HepG2 (cell line): Measurements from ENCODE around the gene BLVRB. TPM values are rescaled to one million over a fixed set of nuclear protein-coding genes. Genes with fewer than 3 reads are reported as not detected.

Source experiments
- BRCA1 ChIP-seq: sonication (generic); formaldehyde crosslinking; IDR thresholded peaks from 2 replicates; pipeline ENCODE4 v1.4.0; 2020; ENCODE audit warnings: missing genetic modification reagents
- DMAP1 ChIP-seq: IDR thresholded peaks from 2 replicates; pipeline ENCODE4 v1.6.1; 2016
- FOXA3 ChIP-seq: IDR thresholded peaks from 2 replicates; pipeline ENCODE4 v1.6.1; 2016; ENCODE audit warnings: missing genetic modification reagents, missing compliant biosample characterization
- MYC ChIP-seq: sonication (generic); formaldehyde crosslinking; IDR thresholded peaks from 2 replicates; pipeline ENCODE4 v1.9.0; 2021; ENCODE audit warnings: missing genetic modification reagents, borderline replicate concordance
- PHF5A ChIP-seq: IDR thresholded peaks from one replicate; pipeline ENCODE4 v1.6.1; 2018; ENCODE audit warnings: low read depth, missing genetic modification reagents; ENCODE audit not compliant: unreplicated experiment
- RBFOX2 ChIP-seq: fragments of 200-400 bp; formaldehyde crosslinking; IDR thresholded peaks from 2 replicates; pipeline ENCODE4 v1.6.1; 2017; ENCODE audit warnings: low read depth, mild to moderate bottlenecking, low read length
- REXO4 ChIP-seq: sonication (generic); formaldehyde crosslinking; IDR thresholded peaks from 2 replicates; pipeline ENCODE4 v1.8.0; 2022; ENCODE audit warnings: missing genetic modification reagents, mild to moderate bottlenecking, borderline replicate concordance
- polyA plus RNA-seq, 8 experiments: library from polyadenylated mRNA; depleted of rRNA in 3 of 8; stranded (reverse) in 7 of 8; unstranded in 1 of 8; fragments of >200 nt; fragmentation: Illumina TruSeq in 4 of 8; extraction: Trizol in 4 of 8; gene quantifications; 2 replicates each; pipeline versions ENCODE4 v1.2.1 to v1.2.3, GENCODE V29; 2011 to 2016; ENCODE audit warnings: low read depth in 4 of 8, missing spikeins in 1 of 8, mixed read lengths in 1 of 8; ENCODE audit not compliant: insufficient read depth in 1 of 8
- total RNA-seq, 5 experiments: library from RNA; depleted of rRNA; stranded (reverse); fragments of >200 nt; fragmentation: Illumina TruSeq; extraction: Trizol; gene quantifications; 2 replicates each; pipeline ENCODE4 v1.2.3, GENCODE V29; 2016; ENCODE audit warnings: low read depth in 1 of 5
- TF ChIP-seq, protein P1 (sequence below): IDR thresholded peaks from 2 replicates; pipeline ENCODE4 v1.6.1; 2012; ENCODE audit warnings: low read length, improper control_type of control experiment
- TF ChIP-seq, protein P2 (sequence below): sonication (generic); formaldehyde crosslinking; IDR thresholded peaks from 2 replicates; pipeline ENCODE4 v1.4.0; 2020; ENCODE audit warnings: mild to moderate bottlenecking, missing genetic modification reagents
- TF ChIP-seq, protein P3 (sequence below): sonication (generic); formaldehyde crosslinking; IDR thresholded peaks from 2 replicates; pipeline ENCODE4 v1.8.1; 2023; ENCODE audit warnings: mild to moderate bottlenecking, moderate library complexity, missing genetic modification reagents
- TF ChIP-seq, protein P4 (sequence below): IDR thresholded peaks from 2 replicates; pipeline ENCODE4 v1.6.1; 2018; ENCODE audit warnings: missing genetic modification reagents, mild to moderate bottlenecking, missing compliant biosample characterization
- TF ChIP-seq, protein P5 (sequence below): sonication (generic); formaldehyde crosslinking; IDR thresholded peaks from 2 replicates; pipeline ENCODE4 v1.5.1; 2020; ENCODE audit warnings: mild to moderate bottlenecking, missing genetic modification reagents, moderate library complexity

BLVRB gene
- total and polyA plus RNA-seq, 2 of the 13 experiments (the other 11 are each of a cell fraction or from before 2014, with no cell fraction given), result 25.9 to 51.4 TPM

DNA sequence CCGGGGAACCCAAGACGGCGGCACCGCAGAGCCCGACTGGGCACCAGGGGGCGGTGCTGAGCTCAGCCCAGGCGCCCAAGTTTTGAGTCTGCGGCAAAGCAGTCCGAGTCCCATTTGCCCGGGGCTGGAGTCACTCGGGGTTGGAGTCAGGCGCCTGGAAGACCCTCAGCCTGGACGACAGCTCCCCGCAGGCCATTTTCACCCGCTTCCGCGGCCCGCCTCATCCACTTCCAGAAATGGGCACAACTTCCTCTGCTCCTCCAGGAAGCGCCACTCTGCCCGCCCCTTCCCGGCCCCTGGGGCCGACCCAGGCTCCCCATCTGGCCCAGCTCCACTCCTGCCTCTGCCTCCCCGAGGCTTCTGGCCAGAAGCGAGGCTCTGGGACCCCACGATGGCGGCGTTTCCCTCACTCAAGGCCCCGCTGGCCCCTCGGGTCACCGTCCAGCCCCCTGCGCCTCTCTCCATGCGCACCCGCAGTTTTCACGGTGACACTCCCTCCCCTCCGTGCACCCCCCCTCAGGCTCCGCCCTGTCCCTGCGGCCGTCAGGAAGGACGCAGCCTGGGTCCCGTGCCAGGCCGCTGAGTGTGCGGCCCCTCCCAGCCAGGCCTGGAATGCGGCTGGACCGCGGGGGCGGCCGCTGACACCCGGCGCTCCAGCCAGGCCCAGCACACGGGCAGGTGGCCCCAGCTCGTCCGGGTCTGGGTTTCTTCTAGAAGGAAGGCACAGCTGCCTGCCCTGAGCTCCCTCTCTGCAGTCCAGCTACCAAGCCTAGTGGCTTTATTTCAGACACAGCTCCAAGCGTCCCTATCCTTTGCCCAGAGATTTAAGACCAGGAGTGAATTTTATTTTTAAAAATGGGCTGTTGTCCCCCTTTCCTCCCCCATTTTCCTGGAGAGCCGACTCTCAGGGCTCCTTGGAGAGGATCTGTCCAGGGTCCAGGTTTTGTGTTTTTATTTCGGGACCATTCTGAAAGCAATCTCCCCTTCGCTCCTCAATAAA is 44.5 kb downstream of the BLVRB start (continued):
- peak; percentile 3 for TF ChIP-seq PHF5A
- TF ChIP-seq, protein P1, sequence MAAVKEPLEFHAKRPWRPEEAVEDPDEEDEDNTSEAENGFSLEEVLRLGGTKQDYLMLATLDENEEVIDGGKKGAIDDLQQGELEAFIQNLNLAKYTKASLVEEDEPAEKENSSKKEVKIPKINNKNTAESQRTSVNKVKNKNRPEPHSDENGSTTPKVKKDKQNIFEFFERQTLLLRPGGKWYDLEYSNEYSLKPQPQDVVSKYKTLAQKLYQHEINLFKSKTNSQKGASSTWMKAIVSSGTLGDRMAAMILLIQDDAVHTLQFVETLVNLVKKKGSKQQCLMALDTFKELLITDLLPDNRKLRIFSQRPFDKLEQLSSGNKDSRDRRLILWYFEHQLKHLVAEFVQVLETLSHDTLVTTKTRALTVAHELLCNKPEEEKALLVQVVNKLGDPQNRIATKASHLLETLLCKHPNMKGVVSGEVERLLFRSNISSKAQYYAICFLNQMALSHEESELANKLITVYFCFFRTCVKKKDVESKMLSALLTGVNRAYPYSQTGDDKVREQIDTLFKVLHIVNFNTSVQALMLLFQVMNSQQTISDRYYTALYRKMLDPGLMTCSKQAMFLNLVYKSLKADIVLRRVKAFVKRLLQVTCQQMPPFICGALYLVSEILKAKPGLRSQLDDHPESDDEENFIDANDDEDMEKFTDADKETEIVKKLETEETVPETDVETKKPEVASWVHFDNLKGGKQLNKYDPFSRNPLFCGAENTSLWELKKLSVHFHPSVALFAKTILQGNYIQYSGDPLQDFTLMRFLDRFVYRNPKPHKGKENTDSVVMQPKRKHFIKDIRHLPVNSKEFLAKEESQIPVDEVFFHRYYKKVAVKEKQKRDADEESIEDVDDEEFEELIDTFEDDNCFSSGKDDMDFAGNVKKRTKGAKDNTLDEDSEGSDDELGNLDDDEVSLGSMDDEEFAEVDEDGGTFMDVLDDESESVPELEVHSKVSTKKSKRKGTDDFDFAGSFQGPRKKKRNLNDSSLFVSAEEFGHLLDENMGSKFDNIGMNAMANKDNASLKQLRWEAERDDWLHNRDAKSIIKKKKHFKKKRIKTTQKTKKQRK, result no peak
- TF ChIP-seq, protein P2, sequence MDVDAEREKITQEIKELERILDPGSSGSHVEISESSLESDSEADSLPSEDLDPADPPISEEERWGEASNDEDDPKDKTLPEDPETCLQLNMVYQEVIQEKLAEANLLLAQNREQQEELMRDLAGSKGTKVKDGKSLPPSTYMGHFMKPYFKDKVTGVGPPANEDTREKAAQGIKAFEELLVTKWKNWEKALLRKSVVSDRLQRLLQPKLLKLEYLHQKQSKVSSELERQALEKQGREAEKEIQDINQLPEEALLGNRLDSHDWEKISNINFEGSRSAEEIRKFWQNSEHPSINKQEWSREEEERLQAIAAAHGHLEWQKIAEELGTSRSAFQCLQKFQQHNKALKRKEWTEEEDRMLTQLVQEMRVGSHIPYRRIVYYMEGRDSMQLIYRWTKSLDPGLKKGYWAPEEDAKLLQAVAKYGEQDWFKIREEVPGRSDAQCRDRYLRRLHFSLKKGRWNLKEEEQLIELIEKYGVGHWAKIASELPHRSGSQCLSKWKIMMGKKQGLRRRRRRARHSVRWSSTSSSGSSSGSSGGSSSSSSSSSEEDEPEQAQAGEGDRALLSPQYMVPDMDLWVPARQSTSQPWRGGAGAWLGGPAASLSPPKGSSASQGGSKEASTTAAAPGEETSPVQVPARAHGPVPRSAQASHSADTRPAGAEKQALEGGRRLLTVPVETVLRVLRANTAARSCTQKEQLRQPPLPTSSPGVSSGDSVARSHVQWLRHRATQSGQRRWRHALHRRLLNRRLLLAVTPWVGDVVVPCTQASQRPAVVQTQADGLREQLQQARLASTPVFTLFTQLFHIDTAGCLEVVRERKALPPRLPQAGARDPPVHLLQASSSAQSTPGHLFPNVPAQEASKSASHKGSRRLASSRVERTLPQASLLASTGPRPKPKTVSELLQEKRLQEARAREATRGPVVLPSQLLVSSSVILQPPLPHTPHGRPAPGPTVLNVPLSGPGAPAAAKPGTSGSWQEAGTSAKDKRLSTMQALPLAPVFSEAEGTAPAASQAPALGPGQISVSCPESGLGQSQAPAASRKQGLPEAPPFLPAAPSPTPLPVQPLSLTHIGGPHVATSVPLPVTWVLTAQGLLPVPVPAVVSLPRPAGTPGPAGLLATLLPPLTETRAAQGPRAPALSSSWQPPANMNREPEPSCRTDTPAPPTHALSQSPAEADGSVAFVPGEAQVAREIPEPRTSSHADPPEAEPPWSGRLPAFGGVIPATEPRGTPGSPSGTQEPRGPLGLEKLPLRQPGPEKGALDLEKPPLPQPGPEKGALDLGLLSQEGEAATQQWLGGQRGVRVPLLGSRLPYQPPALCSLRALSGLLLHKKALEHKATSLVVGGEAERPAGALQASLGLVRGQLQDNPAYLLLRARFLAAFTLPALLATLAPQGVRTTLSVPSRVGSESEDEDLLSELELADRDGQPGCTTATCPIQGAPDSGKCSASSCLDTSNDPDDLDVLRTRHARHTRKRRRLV (CRISPR knock-in tag), result peak; percentile 88; the same call in 1 of the 2 replicates
- TF ChIP-seq, protein P3, sequence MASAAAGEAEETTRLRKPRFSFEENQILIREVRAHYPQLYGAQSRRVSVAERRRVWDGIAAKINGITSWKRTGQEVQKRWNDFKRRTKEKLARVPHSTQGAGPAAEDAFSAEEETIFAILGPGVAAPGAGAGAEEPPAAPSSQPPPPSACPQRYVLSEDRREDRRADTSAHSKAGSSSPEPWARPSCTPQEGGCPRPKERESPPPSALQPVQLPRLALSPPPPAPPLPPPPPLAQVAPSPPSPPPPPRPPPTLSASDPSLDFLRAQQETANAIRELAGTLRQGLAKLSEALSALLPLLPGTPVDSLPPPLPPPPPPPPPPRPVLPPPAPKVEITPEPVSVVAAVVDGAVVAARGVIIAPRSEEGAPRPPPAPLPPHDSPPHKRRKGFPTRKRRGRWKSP (CRISPR knock-in tag), result peak; percentile 93; the same call in 1 of the 2 replicates
- peak; percentile 98 for TF ChIP-seq RBFOX2
- TF ChIP-seq, protein P4, sequence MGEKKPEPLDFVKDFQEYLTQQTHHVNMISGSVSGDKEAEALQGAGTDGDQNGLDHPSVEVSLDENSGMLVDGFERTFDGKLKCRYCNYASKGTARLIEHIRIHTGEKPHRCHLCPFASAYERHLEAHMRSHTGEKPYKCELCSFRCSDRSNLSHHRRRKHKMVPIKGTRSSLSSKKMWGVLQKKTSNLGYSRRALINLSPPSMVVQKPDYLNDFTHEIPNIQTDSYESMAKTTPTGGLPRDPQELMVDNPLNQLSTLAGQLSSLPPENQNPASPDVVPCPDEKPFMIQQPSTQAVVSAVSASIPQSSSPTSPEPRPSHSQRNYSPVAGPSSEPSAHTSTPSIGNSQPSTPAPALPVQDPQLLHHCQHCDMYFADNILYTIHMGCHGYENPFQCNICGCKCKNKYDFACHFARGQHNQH (CRISPR knock-in tag), result peak; percentile 76
- TF ChIP-seq, protein P5, sequence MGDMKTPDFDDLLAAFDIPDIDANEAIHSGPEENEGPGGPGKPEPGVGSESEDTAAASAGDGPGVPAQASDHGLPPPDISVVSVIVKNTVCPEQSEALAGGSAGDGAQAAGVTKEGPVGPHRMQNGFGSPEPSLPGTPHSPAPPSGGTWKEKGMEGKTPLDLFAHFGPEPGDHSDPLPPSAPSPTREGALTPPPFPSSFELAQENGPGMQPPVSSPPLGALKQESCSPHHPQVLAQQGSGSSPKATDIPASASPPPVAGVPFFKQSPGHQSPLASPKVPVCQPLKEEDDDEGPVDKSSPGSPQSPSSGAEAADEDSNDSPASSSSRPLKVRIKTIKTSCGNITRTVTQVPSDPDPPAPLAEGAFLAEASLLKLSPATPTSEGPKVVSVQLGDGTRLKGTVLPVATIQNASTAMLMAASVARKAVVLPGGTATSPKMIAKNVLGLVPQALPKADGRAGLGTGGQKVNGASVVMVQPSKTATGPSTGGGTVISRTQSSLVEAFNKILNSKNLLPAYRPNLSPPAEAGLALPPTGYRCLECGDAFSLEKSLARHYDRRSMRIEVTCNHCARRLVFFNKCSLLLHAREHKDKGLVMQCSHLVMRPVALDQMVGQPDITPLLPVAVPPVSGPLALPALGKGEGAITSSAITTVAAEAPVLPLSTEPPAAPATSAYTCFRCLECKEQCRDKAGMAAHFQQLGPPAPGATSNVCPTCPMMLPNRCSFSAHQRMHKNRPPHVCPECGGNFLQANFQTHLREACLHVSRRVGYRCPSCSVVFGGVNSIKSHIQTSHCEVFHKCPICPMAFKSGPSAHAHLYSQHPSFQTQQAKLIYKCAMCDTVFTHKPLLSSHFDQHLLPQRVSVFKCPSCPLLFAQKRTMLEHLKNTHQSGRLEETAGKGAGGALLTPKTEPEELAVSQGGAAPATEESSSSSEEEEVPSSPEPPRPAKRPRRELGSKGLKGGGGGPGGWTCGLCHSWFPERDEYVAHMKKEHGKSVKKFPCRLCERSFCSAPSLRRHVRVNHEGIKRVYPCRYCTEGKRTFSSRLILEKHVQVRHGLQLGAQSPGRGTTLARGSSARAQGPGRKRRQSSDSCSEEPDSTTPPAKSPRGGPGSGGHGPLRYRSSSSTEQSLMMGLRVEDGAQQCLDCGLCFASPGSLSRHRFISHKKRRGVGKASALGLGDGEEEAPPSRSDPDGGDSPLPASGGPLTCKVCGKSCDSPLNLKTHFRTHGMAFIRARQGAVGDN (CRISPR knock-in tag), result peak; percentile 97
- TF ChIP-seq FOXA3 (CRISPR knock-in tag), result peak; percentile 25
- TF ChIP-seq DMAP1, result peak; percentile 65; the same call in 1 of the 2 replicates
- no peak for TF ChIP-seq BRCA1 (CRISPR knock-in tag)
- TF ChIP-seq REXO4 (CRISPR knock-in tag), result 0 out of 2 replicates have a peak, but pooled peaks have one; percentile 56
- TF ChIP-seq MYC, result peak; percentile 88
